NCI-H2196 (cell line): Measurements from ENCODE around the gene AJAP1.

Experiments used
- DNase-seq: peaks from one replicate; lab custom pipeline; 2025; ENCODE audit not compliant: unreplicated experiment; lab: John Stamatoyannopoulos, UW

The AJAP1 gene

DNA sequence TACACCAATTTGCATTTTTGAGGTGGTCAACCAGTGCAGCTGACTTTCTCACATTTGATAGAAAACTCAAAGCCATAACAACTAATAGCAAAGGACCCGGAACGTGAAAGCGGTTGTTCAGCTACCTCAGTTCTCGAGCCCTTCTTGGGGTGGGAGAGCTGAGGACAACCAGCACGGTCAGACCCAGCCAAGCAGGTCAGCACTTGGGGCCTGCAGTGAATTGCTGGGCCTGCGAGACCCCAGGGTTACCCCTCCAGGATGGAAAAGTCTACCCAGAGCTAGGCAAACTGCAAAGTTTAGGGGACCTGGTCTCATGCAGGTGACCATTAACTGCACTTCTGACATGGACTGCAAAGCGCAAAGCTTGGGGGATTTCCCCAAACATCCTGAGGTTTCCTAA lies 23.8 kb upstream of the AJAP1 start:
- no peak for DNase-seq

DNA sequence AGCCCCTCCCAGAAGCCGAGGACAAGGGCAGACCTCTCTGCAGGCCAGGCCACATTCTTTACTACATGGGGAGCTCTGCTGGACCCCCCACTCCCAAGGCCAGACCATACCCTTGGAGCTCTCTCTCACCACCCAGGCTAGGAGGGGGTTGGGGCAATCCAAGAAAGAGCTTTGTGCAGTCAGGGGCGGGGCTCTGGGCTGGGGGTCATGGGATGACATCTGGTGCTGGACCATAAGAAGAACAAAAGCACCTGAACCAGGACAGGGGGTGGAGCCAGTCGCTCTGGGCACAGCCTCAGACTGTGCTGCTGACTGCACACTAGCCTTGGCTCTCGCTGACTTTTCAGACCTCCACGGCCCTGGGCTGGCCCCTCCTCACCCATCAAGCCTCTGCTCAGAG lies 23.1 kb upstream of the AJAP1 start:
- DNase-seq, result no peak

DNA sequence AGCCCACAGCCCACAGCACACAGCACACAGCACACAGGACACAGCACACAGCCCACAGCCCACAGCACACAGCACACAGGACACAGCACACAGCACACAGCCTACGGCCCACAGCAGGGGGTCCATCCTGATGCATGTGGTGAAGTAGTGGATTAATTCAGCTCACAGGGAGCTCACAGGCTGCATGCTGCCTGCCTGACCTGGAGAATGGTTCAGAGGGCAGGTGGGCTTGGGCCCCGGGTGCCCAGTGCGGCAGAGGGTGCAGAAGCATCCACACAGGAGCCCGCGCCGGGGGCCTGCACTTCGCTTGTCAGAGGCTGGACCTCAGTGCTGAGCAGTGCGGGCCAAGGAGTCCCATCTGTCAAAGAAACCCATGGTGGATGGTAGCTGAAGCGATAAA lies 21.1 kb upstream of the AJAP1 start:
- no peak for DNase-seq

DNA sequence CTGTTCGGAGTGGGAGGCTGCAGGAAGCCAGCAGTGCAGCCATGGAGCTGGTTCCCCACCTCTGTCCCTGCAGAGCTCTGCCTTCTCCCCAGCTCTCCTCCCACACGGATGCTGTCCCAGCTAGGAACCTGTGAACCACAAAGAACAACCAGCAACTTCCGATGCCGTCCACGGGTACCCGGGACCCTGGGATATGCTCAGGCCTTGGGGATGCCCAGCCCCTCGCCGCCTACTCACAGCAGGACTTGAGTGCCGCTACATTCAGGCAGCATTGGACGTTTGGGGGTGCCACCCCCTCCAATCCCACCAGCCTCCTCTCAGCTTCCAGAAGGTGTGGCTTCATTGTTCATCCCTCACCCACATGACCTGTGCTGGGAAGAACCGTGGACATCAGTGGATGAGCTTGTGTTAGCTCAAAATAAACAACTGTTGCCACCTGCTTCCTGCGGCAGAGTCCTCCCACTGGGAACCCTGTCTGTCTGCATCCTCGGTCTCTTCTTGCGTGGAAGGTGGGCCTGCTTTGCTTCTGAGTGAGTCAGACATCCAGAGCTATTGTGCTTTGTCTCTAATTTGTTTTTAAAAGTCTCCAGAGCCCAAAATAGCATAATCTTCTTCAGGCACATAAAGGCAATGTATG lies 20.1 kb upstream of the AJAP1 start:
- no peak for DNase-seq

DNA sequence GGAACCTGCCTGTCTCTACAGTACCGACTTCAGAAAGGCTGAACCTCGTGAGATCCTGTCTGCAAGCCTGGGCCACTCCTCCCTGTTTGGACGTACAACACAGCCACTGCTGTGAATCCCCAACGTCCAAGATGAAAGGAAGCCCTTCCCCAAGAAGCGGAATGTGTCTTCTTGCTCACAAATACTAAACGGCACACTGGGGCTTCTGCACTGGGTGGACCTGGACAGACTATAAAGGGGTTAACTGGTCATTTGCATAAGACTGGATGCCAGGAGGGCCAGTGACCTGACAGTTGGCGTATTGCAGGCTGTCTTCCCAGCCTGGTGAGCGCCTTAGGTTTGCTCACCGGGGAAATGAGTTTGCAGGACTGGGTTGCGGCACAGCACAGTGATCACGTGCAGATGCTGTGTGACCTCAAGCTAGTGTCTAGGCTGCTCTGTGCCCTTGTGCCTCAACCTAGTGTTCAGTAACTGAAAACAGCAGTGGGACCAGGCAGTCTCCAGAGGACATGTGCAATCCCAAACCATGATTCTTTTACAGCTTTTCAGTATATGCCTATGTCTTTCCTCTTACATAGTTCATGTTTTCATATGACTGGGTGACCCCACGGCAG lies 19.5 kb upstream of the AJAP1 start:
- DNase-seq, result no peak

DNA sequence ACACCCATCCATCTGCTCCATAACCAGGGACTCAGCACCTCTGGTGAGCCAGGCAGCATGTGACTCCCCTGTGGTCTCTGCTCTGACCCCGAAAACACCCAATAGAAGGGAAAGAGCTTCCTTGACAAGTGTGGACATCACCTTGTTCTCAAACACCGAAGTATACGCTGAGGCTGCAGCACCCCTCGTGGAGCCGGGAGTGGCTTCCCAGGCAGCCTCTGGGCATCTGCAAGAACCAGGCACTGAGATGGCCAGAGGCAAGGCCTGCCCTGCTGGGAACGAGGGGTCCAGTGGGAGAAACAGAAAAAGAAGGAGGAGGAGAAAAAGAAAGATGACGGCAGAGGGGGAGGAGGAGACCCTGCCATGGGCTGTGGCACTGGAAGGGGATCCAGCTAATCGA lies 18.2 kb upstream of the AJAP1 start:
- no peak for DNase-seq

DNA sequence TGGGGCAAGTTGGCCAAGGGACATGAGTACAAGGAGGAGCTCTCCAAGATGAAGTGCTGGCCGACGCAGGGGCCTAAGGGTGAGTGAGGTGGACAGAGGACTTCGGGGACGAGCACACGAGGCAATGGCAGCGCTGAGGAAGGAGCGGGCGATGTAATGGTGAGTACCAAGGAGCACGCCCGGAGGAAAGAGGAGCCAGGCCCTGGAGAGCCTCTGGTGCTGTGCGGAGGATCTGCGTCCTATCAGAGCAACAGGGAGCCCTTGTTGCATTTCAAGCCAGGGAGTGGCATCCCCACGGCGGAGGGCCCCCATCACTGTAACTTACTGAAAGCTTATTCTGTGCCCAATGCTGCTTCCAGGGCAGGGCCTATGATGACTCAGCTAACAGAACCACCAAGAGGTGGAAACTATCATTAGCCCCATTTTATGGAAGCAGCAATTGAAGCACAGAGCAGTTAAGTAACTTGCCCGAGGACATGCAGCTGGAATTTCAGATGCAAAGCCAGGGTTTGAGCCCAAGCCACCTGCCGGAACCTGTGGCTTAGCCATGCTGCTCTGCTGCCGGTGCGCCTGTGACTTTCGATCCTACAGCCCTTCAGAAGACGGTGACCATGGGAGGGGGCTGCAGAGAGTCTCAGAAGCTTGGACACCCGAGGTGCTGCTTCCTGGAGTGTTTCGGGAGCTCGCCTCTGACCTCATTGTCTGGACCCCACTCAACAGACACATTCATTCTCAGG lies 17.6 kb upstream of the AJAP1 start:
- no peak for DNase-seq

DNA sequence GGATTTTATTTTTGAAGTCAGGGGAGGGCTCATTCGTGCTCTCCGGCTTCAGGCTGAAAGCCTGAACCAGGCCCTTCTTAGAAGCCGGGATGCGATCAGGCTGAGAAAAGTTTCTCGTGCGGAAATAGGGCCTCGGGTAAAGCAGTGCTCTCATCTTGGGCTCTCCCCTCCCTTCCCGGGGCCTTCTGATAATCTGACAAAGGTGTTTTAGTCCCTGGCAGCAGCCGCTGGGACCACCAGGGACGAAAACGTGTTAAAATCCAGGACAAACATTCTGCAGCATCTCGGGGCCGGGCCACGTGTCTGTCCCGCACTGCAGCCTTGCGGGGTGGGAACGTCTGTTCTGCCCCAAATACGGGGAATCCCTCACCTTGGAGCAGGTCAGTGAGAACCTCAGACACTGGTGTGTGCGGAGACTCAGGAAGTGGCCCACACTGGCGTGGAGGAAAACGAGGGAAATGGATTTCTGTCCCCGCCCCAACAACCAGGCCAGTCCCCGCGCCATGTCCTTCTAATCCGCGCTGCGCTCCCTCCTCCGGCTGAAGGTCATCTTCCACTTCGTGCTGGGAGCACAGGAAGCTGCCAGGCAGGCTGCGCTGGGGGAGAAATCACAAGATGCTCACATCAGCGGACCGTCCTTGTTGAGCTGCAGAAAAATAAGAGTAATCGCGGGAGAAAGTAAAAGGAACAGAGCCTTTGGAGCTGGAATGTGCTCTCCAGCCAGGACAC lies 16.6 kb upstream of the AJAP1 start:
- no peak for DNase-seq

DNA sequence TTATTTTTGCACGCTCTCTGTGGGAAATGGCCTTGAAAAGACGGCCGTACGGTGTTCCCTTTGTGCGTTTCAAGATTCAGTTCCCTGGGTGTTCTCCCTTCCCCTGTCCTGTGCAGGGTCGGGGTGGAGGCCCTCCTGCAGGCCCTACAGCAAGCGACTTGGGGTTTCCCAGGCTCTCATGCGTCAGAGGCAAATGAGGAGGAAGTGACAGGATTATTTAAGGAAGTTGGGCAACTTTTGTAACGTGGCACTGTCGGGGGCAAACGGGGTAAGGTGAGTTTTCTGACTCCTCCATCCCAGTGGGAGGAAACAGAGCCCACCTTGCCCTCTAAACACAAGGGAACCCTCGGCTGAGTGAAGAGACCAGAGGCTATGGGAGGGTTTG lies 16.1 kb upstream of the AJAP1 start:
- no peak for DNase-seq

DNA sequence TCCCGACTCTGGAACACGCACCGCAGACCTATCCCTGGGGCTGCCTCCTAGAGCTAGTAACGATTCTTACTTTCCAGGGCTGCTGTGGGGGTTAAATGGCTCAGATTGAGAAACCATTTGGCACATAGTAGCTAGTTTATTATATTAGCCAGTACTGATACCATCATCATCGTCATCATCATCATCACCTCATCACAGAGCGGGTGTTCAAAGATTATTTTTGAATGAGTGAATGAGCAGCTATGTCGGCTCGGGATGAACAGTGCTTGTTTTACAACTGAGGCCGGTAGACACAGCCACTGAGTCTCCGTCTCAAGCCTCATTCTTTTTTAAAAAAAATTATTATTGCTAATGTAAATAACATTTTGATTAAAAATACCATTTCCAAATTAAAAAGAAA lies 13.5 kb upstream of the AJAP1 start:
- DNase-seq, result no peak

DNA sequence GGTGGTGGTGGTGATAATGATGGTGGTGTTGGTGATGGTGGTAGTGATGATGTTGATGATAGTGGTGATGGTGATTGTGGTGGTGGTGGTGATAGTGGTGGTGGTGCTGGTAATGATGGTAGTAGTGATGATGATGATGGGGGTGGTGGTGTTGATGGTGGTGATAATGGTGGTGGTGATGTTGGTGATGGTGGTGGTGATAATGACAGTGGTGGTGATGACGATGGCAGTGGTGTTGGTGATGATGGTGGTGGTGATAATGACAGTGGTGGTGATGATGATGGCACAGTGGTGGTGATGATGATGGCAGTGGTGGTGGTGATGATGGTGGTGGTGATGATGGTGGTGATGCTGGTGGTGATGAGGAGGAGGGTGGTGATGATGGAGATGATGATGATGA lies 7.0 kb upstream of the AJAP1 start:
- no peak for DNase-seq

DNA sequence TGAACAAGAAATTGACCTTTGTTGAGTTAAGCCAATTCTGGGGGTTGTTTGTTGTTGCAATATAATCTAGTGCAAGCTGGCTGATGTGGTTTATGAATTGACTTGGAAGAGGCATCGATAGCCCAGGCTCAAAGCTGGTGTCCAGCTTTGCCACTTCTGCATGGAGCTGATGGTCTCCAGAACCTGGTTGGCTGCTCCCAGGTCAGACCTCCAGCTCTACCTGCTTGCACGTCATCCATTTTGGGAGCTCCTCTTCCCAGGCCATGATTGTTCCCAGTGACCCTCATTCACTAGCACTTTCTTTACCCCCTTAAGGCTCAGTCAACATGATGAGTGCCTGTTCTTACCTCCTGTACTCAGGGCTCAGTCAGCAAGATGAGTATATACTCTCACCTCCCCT lies 5.8 kb upstream of the AJAP1 start:
- no peak for DNase-seq

DNA sequence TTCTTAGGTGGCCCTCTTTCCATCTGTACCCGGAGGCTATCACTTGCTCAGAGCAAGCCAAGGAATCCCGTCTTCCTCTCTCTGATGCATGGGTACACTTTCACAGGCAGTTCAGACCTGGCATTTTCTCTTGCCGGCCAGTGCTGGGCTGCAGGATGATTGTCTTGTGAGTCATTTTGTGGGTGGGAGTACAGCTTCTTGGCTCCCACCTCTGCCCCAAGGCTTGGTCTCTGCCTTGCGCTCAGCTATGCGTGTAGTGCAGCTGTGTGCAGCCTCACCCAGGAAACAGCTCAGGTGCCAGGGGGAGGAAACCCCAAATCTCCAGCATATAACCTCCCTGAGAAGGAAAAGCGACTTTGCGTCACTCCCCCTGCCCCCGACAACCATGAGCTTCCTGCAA lies 3.9 kb upstream of the AJAP1 start:
- DNase-seq, result no peak

DNA sequence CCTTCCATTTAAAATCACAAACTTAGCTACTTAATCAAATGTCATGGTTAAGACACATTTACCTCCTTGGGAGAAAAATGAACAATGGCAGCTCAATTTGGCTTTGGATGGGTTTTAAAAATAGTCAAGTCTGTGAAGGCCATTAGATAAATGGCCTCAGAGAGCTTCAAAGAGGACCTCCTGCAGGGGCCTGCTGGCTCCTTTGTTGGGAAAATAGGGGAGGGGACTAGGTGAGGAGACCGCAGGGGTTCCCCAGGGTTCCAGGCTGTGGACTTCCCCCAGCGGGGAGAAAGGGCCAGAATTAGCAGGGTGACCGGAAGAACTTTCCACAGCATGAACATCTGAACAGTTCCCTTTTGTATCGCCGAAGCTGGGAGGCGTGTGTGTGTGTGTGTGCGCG lies 3.4 kb upstream of the AJAP1 start:
- no peak for DNase-seq

DNA sequence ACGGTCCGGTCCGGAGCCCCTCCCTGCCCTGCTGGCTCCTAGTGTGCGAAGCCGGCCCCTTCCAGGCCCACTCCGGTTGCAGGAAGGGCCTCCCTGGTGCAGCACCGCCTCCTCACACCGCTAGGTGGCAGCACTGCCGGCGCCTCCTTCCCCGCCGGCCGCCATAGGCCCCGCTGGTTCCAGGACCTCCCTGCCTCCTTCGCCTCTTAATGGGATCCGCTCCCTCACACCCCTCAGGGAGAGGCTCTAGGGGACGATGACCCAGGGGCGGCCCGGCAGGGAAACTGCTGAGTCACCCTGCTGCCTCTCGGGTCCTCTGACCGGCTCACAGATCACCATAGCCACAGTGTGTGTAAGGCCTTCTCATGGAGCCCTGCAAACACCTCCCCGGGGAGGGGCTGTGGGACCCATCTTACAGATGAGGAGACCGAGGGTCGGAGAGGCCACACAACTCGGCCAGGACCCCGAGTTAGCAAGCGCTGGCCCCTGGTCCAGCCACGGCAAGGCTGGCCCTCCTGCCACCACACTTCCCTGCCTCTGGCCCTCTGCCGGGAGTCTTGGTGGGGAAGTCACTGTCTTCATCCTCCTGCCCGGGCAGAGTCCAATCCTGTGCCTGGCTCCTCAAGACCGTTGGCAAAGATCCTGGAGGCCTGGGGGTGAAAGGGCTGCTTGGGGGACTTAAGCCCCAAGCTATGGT lies 1.6 kb upstream of the AJAP1 start:
- no peak for DNase-seq

DNA sequence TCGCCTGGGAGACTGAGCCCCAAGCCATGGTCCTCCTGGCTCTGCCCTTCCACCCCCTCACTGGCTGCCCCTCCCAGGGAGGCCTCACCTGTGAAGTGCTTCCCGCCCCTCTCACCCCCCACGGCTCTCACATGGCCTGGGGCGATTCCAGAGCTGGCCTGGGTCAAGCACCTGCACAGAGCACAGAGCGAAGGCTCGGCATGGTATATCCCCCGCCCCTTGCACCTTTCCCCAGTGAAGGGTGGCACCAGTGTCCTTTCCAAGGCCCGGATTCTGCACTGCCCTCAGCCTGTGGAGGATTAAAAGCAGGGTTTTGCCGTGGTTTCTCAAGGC lies 1.1 kb upstream of the AJAP1 start:
- no peak for DNase-seq

DNA sequence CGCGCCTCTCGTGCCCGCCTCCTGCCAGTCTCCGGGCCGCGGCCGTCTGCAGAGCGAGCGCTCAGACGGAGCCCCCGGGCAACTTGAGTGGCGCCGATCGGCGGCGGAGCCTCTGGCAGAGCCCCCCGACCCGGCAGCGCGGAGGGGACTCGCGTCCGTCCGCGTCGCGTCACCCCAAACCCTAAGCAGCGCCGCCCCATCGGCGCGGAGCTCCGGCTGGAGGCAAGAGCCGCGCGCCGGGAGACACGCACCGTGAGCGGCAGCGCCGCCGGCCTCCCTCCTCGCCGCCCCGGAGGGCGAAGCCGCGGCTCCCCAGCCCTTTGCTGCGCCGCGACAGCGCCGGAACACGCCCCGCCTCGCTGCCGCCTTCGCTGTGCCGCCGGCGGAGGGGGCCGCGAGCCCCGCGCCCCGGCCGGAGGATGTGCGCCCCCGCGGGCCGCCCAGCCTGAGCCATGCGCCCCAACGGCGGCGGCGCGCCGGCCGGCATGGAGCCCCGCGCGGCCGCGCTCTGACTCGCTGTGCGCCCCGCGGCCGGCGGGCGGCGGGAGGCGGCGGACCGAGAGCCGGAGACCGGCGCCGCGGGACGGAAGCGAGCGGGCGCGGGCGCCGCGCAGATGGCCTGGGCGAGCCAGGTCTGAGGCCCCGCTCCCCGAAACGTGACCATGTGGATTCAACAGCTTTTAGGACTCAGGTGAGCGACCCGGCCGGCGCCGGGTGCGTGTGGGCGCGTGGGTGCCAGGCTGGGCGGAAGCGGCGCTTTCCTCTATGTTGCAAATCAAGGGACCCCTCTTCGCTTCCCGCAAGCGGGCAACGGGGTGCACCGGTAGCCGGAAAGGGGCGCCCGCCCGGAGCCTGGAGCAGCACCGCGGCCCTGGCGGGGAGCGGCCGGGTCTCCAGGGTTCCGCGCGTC lies 610 bp downstream of the AJAP1 start:
- DNase-seq, result no peak

DNA sequence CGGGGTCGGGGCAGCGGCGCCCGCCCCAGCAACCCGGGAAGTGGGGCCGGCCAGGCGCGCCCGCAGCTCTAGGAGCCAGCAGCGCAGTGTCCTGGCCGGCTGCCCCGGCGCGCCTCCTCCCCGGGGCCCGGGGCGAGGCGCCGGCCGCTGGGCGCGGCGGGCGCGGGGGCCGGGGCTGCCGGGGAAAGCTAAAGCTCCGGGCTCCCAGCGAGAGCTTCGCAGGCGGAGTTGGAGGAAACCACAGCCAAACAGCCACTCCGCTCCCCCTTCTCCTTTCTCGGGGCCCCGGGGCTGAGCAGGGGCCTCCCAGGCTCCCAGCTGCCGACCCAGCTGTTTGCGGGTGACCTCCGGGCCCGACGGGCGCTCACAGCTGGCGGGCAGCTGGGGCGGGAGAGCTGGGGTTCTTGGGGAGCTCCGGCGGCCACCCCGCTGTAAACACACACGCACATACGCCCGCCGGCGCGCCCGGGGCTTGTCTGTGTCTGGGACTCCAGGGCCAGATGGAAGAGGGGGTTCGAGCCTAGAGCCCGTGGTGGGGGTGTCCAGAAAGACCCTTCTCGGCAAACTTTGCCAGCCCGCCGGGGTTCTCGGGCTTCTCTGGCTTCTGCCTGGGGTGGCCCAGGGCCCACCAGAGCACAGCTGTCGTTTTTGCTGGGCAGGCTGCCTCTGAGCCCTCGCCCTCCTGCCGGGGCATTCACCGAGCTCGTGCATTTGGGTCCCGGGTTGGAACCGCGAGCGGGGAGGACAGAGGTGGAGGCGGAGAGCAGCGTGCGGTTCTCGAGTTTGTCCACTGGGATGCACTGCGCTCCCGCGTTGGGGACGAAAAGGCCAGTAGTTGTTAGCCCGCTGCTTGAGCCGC lies 1.5 kb downstream of the AJAP1 start:
- peak; percentile 66 for DNase-seq

DNA sequence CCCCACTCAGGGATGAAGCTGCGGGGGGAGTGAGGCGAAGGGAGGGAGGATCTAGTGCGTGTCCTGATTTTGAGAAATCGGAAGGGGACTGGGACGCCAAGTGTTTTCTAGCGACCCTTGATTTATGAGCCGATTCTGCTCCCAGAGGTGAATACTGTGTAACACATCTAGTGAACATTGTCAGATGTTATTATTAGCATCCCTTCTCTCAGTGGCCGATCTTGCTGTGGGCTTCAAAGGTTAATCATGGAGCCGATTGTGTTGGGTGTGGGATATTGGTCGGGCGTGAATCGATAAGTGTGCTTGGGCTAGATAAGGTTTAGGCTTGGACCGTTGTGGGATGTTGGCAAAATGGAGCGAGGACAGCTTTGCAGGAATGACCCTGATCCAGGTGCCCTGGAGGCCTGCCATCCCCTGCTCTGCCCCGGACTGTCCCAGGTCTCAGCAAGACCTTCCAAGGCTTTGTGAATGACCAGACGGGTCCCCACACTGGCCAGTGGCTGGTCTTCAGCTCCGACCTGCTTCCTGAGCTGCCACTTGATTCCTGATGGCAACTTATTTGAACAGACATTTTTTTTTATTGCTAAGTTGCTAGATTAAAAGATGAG lies 2.2 kb downstream of the AJAP1 start:
- no peak for DNase-seq
